NCI-H345 (cell line): ENCODE measurements around the gene LGI4.
"Not testable (repeated sequence)": the region's sequence is repeated elsewhere in the genome, so short reads cannot be mapped to it uniquely, and the experiment has no call there.

Source experiments
- DNase-seq: peaks from one replicate; lab custom pipeline; 2025; lab: John Stamatoyannopoulos, UW

Gene LGI4

GRCh38 chr19:35141837-35142605 lies 7.2 kb upstream of the LGI4 start:
- peak; percentile 39 for DNase-seq

DNA sequence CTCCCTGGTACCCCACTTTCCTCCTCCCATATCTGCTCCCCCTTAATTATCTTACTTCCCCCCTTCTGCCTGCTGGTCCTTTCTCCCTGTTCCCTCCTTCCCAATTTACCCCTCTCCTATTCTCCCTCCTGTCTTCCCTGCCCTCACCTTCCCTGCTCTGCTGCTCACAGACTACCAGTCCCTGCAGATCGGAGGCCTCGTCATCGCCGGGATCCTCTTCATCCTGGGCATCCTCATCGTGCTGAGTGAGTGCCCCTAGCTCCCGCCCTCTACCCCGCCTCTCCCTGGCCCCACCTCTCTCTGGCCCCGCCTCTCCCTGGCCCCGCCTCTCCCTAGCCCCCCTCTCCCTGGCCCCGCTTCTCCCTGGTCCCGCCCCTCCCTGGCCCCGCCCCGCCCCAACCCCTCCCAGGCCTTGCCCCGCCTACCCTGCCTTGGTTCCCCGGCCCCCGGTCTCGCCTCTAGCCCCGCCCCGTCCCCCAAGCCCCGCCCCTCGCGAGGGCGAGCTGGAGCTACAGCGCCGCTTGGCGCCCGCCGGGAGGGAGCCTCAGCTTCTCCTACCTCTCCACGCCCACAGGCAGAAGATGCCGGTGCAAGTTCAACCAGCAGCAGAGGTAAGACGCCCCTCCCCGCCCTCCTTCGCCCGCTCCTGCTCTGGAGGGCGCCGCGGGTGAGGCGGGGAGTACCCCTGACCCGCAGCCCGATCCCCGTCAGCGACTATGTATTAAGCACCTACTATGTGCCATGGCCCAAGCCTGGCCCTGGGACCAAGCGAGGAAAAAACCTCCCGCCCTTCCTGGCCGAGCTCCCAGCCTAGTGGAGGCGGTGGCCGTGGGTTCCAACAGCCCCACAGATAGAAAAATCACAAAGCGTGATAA lies 6.3 kb upstream of the LGI4 start:
- DNase-seq, result peak; percentile 86

- DNase-seq, result no peak
Measured at GRCh38 chr19:35140207-35140961, 5.5 kb upstream of the LGI4 start.

DNA sequence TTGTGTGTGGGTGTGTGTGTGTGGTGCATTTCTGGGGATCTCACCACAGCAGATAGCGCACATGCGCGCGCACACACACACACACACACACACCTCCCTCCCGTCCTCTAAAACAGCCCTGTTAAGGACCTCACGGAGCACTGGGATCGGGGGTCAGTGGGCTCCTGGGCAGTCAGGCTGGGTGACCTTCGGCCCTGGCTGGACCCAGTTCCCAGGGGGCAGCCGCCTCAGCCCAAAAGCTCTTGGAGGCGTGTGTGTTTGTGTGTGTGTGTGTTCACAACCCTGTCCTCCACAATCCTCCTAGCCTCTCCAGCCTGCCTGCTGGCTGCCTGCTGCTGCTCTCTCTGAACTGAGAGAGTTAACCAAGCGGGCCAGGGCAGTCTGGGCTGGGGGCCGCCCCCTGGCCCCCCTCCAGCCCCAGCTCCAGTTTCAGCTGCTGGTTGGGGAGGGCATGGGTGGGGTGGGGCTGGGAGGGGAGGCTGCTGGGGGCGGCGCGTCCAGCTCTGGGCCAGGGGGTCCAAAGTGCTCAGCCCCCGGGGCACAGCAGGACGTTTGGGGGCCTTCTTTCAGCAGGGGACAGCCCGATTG lies 3.5 kb upstream of the LGI4 start, which contains the start of gene FXYD1:
Gene FXYD1, plus strand, starts transcription at position 520 of the 588 bp plus-strand sequence. CDS start 1,256 bp downstream, outside the sequence.
- no peak for DNase-seq

DNA sequence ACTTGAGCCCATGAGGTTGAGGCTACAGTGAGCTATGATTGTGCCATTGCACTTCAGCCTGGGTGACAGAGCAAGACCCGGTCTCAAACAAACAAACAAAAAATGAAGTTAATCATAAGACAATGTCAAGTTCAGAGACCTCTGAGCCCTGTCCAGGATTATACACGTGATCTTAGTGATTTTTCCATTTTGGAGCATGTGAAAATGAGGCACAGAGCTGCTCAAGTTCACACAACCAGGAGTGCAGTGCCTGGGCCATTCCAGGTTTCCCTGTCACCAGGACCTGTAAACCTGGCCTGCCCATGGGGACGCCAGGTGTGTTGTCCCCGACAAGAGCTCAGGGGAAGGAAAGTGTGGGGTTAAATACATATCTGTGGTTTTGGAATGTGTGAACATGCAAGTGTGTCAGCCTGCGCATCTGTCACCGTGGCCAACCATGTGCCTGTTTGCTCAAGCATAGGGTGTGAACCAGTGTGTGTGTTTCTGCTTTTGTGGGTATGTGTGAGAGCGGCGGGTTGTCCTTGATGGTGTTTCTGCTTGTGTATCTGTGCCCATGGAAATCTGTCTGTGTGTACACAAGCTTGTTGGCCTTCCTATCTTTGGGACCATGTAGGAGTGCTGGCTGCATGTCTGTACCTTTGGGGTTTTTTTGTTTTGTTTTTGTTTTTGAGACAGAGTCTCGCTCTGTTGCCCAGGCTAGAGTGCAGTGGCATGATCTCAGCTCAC lies 2.3 kb upstream of the LGI4 start:
- no peak for DNase-seq

DNA sequence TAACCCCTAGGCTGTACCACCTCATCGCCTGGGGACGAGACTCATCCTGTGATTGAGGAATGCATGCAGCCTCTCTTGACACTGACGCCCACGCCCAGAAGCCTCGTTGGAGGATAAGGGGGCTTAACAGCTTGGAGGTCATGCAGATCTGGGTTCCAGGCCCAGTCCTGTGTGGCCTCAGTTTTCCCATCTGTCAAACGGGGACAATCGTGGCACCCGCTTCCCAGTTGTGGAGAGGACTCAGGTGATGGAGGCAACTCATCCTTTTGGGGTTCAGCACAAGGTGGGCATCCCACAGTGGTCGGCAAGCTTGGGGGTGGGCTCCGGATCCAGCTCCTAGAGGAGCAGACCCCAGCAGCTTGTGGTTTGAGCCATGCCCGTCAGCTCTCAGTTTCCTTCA lies 1.4 kb upstream of the LGI4 start:
- no peak for DNase-seq

GRCh38 chr19:35135389-35135909 lies 590 bp upstream of the LGI4 start:
- peak; percentile 76 for DNase-seq

DNA sequence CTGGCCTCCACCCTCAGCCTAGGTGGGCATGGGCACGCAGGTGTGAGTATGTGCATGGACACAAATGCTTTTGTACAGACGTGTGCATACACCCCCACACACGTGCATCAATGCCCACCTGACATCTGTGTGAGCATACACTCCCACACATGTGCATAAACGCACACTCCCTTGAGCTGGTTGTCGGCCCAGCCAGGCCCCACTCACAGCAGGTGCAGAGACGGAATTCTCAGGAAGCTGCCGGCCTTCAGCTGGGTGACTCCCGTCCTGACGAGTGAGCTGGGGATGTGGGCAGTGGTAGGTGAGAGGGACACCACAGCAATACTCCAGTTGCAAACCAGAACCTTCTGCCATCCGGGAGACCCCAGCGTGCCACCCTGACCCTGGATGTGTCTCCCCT lies 1.0 kb downstream of the LGI4 start:
- DNase-seq, result no peak

DNA sequence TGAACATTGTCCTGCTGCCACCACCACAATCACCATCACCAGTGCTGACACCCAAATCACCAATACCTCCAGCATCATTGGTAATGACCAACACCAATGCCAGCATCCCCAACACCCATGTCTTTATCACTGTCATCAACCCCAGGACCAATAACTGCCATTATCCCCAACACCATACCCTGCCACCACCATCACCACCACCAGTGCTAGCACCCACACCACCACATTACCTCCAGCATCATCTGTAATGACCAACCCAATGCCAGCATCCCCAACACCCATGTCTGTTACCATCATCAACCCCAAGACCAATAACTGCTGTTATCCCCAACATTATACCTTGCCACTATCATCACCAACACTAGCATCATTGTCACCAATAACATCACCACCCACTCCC lies 2.6 kb downstream of the LGI4 start:
- no peak for DNase-seq

DNA sequence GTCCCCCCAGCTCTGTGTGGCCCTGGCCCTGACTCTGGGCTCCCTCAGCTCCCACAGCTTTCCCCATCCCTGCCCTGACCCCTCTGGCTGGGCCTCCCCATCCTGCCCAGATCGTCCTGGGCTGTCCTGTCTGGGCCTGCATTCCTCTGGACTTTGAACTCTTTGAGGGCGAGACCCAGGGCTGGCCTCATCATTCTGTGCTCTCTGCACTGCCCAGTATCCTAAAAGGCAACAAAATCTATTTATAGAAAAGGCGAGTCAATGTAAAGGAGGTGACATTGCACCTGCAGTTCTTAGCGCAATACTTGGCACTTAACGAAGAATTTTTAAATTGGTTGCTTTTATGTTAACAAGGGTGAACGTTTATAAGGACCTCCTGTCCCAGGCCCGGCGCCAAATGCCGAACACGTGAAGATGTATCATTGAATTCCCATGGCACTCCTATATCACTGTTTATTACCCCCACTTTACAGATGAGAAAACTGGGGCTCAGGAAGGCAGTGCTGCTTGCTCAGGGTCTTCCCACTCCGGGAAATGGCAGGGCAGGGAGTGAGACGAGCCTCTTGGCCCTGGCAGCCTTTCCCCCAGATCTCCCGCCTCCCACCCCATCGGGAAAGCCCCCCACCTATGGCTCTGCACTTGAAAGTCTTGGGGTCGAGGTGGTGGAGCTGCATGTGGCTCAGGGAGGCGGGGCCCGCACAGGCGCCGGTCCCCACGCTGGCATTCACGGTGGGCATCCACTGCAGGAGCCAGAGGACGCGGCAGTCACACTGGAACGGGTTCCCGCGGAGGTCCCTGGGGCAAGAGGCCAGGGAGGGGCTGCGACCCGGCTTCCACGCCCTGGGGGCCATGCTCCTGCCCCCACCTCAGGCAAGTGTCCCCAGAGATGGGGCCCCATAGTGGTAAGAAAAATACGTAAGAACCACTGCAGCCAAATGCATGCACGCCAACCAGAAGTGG lies 3.8 kb downstream of the LGI4 start:
- no peak for DNase-seq

GRCh38 chr19:35129724-35130274 lies 5.1 kb downstream of the LGI4 start:
- DNase-seq, result not testable (repeated sequence)

DNA sequence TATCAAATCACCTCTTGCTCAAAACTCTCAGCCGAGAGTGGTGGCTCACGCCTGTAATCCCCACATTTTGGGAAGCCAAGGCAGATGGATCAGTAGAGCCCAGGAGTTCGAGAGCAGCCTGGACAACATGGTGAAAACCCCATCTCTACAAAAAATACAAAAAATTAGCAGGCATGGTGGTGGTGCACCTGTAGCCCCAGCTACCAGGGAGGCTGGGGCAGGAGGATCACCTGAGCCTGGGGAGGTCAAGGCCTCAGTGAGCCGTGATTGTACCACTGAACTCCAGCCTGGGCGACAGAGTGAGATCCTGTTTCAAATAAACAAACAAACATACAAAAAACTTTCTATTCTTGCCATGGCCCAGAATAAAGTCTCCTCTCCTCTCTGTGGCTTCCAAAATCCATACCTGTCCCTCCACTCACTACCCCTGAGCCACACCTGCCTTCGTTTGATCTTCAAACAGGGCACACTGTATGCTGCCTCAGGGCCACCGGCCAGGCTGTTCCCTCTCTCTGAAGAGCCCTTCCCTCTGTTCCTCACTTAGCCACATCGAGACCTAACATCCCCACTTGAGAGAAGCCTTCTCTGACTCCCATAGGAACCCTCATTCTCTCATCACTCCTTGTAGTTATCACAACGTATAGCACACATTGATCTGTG lies 6.3 kb downstream of the LGI4 start:
- no peak for DNase-seq

DNA sequence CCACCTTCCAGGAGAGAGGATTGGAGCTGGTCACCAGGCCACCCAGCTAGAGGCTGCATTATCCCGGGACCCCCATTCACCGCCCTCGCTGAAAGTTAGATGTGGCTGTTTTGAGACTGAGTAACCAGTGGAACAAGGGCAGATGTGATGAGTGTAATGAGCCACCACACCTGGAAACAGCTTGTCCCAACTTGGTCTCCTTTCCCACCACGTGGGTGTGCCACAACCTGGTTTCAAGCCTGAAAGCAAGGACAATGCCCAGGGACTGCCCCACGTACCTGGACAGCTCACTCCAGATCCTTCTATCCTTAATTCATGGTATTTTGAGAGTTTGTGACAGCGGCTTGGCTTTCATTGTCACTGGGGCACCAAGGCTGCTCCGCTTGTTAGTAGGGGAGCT lies 7.0 kb downstream of the LGI4 start:
- DNase-seq, result no peak

DNA sequence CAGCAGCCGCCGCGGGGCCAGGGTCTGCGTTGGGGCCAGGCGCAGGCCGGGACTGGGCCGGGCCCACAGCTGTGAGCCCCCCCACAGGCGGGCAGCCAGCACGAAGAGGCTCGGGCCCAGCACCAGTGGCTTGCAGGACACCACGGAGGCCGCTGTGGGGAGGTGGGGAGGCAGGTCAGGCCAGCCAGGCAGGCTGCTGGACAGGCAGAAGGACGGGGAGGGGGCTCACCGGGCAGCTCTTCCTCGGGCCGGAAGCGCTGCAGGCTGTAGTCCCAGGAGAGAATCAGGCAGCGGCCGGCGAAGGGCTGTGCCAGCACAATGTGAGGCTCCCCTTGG lies 8.3 kb downstream of the LGI4 start:
- no peak for DNase-seq

DNA sequence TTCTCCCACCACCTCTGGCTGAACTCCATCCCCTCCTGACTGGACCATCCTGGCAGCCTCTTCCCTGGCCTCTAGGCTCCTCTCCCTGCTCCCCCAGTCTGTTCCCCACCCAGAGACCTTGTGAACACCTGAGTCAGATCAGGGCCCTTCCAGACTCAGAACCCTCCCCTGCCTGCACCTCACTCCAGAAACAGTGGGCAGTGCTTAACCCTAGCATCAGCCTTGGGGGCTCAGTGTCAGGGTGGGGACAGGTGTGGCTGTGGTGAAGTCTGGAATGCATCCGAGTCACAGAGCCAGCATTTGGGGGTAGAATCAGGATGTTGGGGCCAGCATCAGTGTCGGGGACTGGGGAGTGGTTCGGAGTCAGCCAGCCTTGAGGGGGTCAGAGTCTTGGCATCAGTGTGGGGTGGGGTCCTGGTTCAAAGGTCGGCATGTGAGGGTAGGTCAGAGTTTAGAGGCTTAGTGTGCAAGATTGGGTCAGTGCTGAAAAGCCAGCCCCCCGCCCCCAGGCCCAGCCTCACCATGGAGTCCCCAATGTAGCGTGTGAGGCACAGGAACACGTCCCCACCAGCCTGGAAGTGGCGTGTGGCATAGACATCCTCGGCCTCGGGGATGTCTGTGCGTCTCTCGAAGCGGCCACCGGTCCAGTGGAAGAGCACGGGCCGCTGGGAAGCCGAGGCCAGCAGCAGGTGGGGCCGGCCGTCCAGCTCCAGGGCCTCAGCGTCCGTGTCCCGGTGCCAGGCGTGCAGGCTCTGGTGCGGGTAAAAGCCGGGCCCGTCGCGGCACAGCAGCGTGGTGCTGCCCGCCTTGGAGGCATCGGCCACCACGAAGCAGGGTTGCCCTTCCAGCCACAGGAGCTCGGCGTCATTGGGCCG lies 8.9 kb downstream of the LGI4 start:
- DNase-seq, result no peak

DNA sequence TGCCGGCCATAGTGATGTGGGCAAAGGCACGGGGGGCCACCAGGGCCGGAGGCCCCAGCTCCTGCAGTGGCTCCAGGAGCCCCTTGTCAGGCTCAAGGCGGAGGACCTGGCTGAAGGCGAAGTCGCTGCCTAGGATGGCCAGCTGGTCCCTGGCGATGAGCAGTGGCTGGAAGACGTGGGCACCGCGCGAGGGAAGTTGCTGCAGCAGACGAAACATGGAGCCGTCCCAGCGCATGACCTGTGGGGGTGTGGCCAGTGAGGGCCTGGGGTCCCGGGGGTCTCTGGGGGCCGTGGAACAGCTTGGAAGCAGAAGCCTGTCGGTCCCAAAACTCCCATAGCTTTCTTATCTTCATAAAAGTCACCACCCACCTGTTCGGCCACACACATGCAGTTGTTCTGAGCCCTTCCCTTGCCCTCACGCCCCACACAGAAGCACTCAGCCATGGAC lies 9.6 kb downstream of the LGI4 start:
- no peak for DNase-seq

GRCh38 chr19:35124098-35125060 lies 10.5 kb downstream of the LGI4 start:
- DNase-seq, result peak; percentile 91
